Thoracic aorta (tissue), 2 donors: Measurements from ENCODE around the gene CBL. TPM values are rescaled to one million over a fixed set of nuclear protein-coding genes. Genes with fewer than 3 reads are reported as not detected.

Experiments used
- ATAC-seq: fragments of 150-250 bp; one replicate; pipeline ENCODE4 v1.8.0; 2017; ENCODE audit warnings: low read depth; ENCODE audit not compliant: insufficient number of reproducible peaks, low FRiP score
- DNase-seq: peaks from one replicate; pipeline ENCODE4 v3.0.0-alpha.2; 2020; ENCODE audit warnings: low spot score
- H3K27ac ChIP-seq, 2 donors: fragments of 200-600 bp; sonication (generic); 1 replicate in 1 of 2; 2 replicates in 1 of 2; pipeline ENCODE4 v1.5.1; 2016; ENCODE audit warnings: mild to moderate bottlenecking in 2 of 2, moderate library complexity in 2 of 2
- H3K27me3 ChIP-seq: fragments of 200-600 bp; sonication (generic); replicated peaks from 2 replicates; pipeline ENCODE4 v1.6.0; 2016; ENCODE audit warnings: mild to moderate bottlenecking; ENCODE audit not compliant: insufficient read depth
- H3K36me3 ChIP-seq: fragments of 200-600 bp; sonication (generic); one replicate; pipeline ENCODE4 v1.5.1; 2016
- H3K4me1 ChIP-seq, 2 donors: fragments of 200-600 bp; sonication (generic); 1 replicate in 1 of 2; 2 replicates in 1 of 2; pipeline versions ENCODE4 v1.5.1 to v1.6.0; 2016; ENCODE audit warnings: low read depth in 2 of 2, mild to moderate bottlenecking in 1 of 2; ENCODE audit not compliant: control insufficient read depth in 1 of 2
- H3K4me3 ChIP-seq: fragments of 200-600 bp; sonication (generic); 2 replicates; pipeline ENCODE4 v1.5.1; 2016; ENCODE audit warnings: mild to moderate bottlenecking
- H3K9me3 ChIP-seq: fragments of 200-600 bp; sonication (generic); 2 replicates; pipeline ENCODE4 v1.5.1; 2016
- total RNA-seq, 2 donors: library from RNA; depleted of rRNA; stranded (reverse); fragments of >200 nt; gene quantifications; one replicate each; pipeline versions ENCODE4 v1.1.0 to v1.2.3, GENCODE V29; 2016
- TF ChIP-seq, protein P1 (sequence below): fragments of 200-600 bp; sonication (generic); IDR thresholded peaks from one replicate; pipeline ENCODE4 v1.5.1; 2019; ENCODE audit warnings: antibody characterized with exemption

Gene CBL
- total RNA-seq, 2 donors from 2014 or later = 21.0 to 23.2 TPM

DNA sequence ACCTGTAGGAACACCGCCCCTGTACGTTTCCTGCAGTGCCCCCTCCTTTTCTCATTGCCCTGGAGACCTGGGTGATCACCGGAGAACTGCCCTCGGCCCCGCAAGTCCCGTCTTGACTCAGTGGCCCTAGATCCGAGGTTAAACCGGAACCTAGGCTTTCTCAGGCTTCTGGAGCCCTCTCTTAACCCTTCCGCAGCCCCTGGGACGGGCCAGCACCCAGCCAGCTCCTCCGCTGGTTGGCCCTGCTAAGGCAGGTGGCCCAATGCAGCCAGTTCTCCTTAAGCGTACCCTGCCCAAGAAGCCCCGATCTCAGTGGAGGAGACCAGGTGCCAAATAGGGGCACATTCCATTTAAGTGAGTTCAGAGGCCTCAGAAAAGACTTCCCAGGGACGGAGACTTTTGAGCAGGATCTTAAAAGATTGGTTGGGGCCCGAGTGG, 36.8 kb upstream of the CBL start:
- TF ChIP-seq, protein P1, sequence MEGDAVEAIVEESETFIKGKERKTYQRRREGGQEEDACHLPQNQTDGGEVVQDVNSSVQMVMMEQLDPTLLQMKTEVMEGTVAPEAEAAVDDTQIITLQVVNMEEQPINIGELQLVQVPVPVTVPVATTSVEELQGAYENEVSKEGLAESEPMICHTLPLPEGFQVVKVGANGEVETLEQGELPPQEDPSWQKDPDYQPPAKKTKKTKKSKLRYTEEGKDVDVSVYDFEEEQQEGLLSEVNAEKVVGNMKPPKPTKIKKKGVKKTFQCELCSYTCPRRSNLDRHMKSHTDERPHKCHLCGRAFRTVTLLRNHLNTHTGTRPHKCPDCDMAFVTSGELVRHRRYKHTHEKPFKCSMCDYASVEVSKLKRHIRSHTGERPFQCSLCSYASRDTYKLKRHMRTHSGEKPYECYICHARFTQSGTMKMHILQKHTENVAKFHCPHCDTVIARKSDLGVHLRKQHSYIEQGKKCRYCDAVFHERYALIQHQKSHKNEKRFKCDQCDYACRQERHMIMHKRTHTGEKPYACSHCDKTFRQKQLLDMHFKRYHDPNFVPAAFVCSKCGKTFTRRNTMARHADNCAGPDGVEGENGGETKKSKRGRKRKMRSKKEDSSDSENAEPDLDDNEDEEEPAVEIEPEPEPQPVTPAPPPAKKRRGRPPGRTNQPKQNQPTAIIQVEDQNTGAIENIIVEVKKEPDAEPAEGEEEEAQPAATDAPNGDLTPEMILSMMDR = no peak
- Histone ChIP-seq H3K36me3 (peaks cover 10% of the 10 kb centered on the region), H3K27me3 (no peaks in the 10 kb centered on the region), H3K27ac (peak overlapping the region; percentile 98 to 99), H3K4me3 (peak overlapping the region; percentile 87), H3K9me3 (no peaks in the 10 kb centered on the region), H3K4me1 (peaks cover 0 to 10% of the 10 kb centered on the region in 2 donors)
- no peak for DNase-seq
- ATAC-seq = peak; percentile 53

DNA sequence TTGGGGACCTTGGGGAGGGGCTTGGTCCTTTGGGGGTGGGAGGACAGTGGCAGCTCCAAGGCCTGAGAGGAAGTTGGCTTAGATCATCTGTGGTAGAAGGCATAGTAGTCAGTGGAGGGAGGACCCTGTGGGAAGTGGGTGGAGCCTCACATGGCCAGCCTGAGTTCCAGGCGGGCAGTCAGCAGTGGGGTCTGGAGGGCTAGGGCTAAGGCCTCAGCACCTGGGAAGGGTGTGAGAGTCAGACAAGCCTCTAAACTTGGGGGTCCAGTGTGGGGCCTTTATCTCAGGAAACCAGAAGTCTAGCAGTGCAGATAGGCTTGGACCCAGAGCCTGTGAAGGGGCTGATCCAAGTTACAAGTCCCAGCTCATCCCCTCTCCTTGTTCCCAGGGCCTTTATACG, 33.6 kb upstream of the CBL start:
- H3K9me3 ChIP-seq = no peaks in the 10 kb centered on the region
- peaks cover 32% of the 10 kb centered on the region for H3K36me3 ChIP-seq
- no peak overlapping the region for H3K4me3 ChIP-seq
- ATAC-seq = no peak
- TF ChIP-seq, protein P1 = no peak
- no peak for DNase-seq
- no peaks in the 10 kb centered on the region for H3K27me3 ChIP-seq
- H3K27ac ChIP-seq = no peak overlapping the region
- peaks cover 0 to 10% of the 10 kb centered on the region in 2 donors for H3K4me1 ChIP-seq

DNA sequence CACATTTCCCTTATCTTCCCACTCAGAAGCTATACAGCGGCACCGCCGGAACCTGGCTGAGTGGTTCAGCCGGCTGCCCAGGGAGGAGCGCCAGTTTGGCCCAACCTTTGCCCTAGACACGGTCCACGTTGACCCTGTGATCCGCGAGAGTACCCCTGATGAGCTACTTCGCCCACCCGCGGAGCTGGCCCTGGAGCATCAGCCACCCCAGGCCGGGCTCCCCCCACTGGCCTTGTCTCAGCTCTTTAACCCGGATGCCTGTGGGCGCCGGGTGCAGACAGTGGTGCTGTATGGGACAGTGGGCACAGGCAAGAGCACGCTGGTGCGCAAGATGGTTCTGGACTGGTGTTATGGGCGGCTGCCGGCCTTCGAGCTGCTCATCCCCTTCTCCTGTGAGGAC, 32.7 kb upstream of the CBL start:
- no peak overlapping the region for H3K4me3 ChIP-seq
- no peak overlapping the region for H3K27ac ChIP-seq
- ATAC-seq (no peak), DNase-seq (no peak)
- TF ChIP-seq, protein P1 = no peak
- H3K4me1 ChIP-seq = peaks cover 3 to 10% of the 10 kb centered on the region in 2 donors
- no peaks in the 10 kb centered on the region for H3K9me3 ChIP-seq
- H3K27me3 ChIP-seq = no peaks in the 10 kb centered on the region
- H3K36me3 ChIP-seq = peaks cover 34% of the 10 kb centered on the region

DNA sequence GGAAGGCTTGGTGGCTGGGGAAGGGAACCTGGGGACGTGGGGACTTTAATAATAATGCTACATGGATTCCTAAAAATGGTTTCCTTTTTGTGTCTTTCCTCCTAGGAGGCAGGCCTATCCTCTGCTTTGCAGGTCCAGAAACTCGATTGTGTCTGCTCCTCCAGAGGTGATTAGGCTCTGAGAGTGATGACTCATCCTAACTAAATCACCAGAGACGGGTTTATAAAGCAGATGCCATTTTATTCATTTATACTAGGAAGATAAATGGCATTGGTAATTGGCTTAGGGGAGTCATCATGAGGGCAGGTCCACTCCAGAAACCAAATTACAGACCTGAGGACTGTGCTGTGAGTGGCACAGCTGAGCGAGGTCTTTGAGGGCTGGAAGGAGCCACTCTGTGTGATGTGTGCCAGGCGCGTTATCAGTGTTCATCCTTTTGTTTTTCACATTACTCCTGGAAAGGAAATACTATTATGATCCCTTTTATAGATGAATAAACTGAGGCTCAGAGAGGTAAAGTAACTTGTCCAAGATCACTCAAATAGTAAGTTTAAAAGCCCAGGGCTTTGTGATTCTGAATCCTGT, 30.6 kb upstream of the CBL start:
- H3K27me3 ChIP-seq = no peaks in the 10 kb centered on the region
- no peak for ATAC-seq
- peaks cover 0 to 3% of the 10 kb centered on the region in 2 donors for H3K4me1 ChIP-seq
- H3K36me3 ChIP-seq = peaks cover 41% of the 10 kb centered on the region
- DNase-seq = no peak
- no peak overlapping the region for H3K27ac ChIP-seq
- H3K9me3 ChIP-seq = no peaks in the 10 kb centered on the region
- H3K4me3 ChIP-seq = no peak overlapping the region
- TF ChIP-seq, protein P1 = no peak

DNA sequence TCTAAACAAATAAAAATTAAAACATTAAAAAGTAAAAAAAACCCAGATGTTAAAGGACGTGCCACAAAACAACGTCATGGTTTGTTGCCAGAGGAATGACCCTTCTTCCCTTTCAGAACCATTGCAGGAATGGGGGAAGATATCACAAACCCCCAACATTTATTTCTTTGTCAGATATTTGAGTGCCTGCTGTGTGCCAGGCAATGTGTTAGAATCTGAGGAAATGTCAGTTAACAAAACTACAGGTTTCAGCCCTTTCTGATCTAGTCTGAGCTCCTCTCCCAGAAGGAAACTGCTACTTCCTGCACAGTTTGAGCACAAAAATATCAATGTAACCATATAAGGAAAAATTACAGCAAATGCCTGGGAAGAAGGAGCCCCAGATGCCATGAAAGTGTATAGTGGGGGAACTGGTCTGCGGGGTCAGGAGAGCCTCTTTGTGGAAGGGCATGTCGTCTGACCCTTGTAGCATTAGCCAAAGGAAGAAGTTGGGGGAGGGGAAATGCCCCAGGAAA, 27.9 kb upstream of the CBL start:
- no peak overlapping the region for H3K27ac ChIP-seq
- H3K4me3 ChIP-seq = no peak overlapping the region
- peaks cover 44% of the 10 kb centered on the region for H3K36me3 ChIP-seq
- H3K4me1 ChIP-seq = peaks cover 0 to 3% of the 10 kb centered on the region in 2 donors
- ATAC-seq (no peak), DNase-seq (no peak)
- TF ChIP-seq, protein P1 = no peak
- H3K27me3 ChIP-seq = no peaks in the 10 kb centered on the region
- H3K9me3 ChIP-seq = no peaks in the 10 kb centered on the region
